Stimulated activated CD4-positive, alpha-beta T cell treated with anti-CD3 and anti-CD28 coated beads, Interleukin-4, amount 100 ng/mL, for 24 hours (primary cell): Measurements from ENCODE around the gene DOCK3.

Experiments used
- DNase-seq: peaks from one replicate; pipeline ENCODE4 v3.0.0-alpha.2; 2020

Gene DOCK3

GRCh38 chr3:50674349-50675178 is at the start of gene DOCK3:
Gene DOCK3, plus strand, starts transcription at chr3:50674927. Its CDS starts 337 bp downstream, at chr3:50675264.
- DNase-seq: peak; percentile 49

GRCh38 chr3:50625231-50626182 is 49.2 kb upstream of the DOCK3 start:
- no peak for DNase-seq

- no peak for DNase-seq
Observed at GRCh38 chr3:50626401-50626800, 48.3 kb upstream of the DOCK3 start.

- DNase-seq: no peak
Observed at GRCh38 chr3:50627407-50628051, 47.2 kb upstream of the DOCK3 start.

- DNase-seq: no peak
Observed at GRCh38 chr3:50628601-50629000, 46.1 kb upstream of the DOCK3 start.

GRCh38 chr3:50630394-50630793 is 44.3 kb upstream of the DOCK3 start:
- DNase-seq: no peak

GRCh38 chr3:50630877-50631276 is 43.9 kb upstream of the DOCK3 start:
- DNase-seq: no peak

GRCh38 chr3:50632450-50632849 is 42.3 kb upstream of the DOCK3 start:
- DNase-seq: no peak

GRCh38 chr3:50633230-50633790 is 41.4 kb upstream of the DOCK3 start:
- DNase-seq: no peak

- no peak for DNase-seq
Observed at GRCh38 chr3:50635066-50635465, 39.7 kb upstream of the DOCK3 start.

- DNase-seq: no peak
Observed at GRCh38 chr3:50637011-50637410, 37.7 kb upstream of the DOCK3 start.

GRCh38 chr3:50637945-50638344 is 36.8 kb upstream of the DOCK3 start:
- DNase-seq: no peak

- DNase-seq: no peak
Observed at GRCh38 chr3:50639055-50639494, 35.7 kb upstream of the DOCK3 start.

GRCh38 chr3:50642382-50642781 is 32.3 kb upstream of the DOCK3 start:
- DNase-seq: no peak

GRCh38 chr3:50644561-50644960 is 30.2 kb upstream of the DOCK3 start:
- DNase-seq: no peak

- no peak for DNase-seq
Observed at GRCh38 chr3:50645378-50645777, 29.3 kb upstream of the DOCK3 start.

GRCh38 chr3:50648313-50648712 is 26.4 kb upstream of the DOCK3 start:
- DNase-seq: no peak

GRCh38 chr3:50648944-50649343 is 25.8 kb upstream of the DOCK3 start:
- DNase-seq: no peak

- no peak for DNase-seq
Observed at GRCh38 chr3:50649451-50649931, 25.2 kb upstream of the DOCK3 start.

GRCh38 chr3:50650018-50650417 is 24.7 kb upstream of the DOCK3 start:
- no peak for DNase-seq

GRCh38 chr3:50651445-50651844 is 23.3 kb upstream of the DOCK3 start:
- no peak for DNase-seq

GRCh38 chr3:50651920-50652529 is 22.7 kb upstream of the DOCK3 start:
- DNase-seq: no peak
